RWPE1 (cell line): Measurements from ENCODE around the gene SPATA31D1.

Source experiments
- CTCF ChIA-PET: fragments of 350-600 bp; sonication (Branson Sonifier 250); formaldehyde crosslinking; extraction: SDS; loops from one replicate; lab custom pipeline; 2021; lab: Yijun Ruan, JAX
- POLR2A ChIA-PET: fragments of 400-600 bp; formaldehyde crosslinking; extraction: SDS; loops from one replicate; lab custom pipeline; 2020; ENCODE audit warnings: antibody characterized with exemption; ENCODE audit not compliant: low non-redundant PET; lab: Yijun Ruan, JAX
- DNase-seq: peaks from one replicate; pipeline ENCODE4 v3.0.0; 2012; ENCODE audit warnings: low spot score
- H3K27ac ChIP-seq: fragments of 450-650 bp; 2 replicates; pipeline ENCODE4 v1.5.1; 2017
- CTCF ChIP-seq: fragments of 450-650 bp; conservative IDR thresholded peaks from 2 replicates; pipeline ENCODE4 v1.5.1; 2017; ENCODE audit warnings: low read depth, mild to moderate bottlenecking

The SPATA31D1 gene

GRCh38 chr9:81986051-81986450 lies 2.5 kb upstream of the SPATA31D1 start:
- TF ChIP-seq CTCF = no peak
- H3K27ac ChIP-seq = no peak overlapping the region
- POLR2A ChIA-PET = no interaction called here
- CTCF ChIA-PET = interaction anchor here (0.6 kb wide), 1 partner anchor 210 kb away, joined by 5 read pairs; no protein-coding TSS in a partner anchor
- DNase-seq = no peak

GRCh38 chr9:81989700-81990099 lies 1.1 kb downstream of the SPATA31D1 start:
- CTCF ChIA-PET = no interaction called here
- POLR2A ChIA-PET = no interaction called here
- H3K27ac ChIP-seq = no peak overlapping the region
- no peak for DNase-seq
- TF ChIP-seq CTCF = no peak

GRCh38 chr9:81993656-81994055 lies 5.1 kb downstream of the SPATA31D1 start:
- POLR2A ChIA-PET = no interaction called here
- H3K27ac ChIP-seq = no peak overlapping the region
- CTCF ChIA-PET = no interaction called here
- no peak for DNase-seq
- TF ChIP-seq CTCF = no peak

GRCh38 chr9:81999806-82000205 lies 11.2 kb downstream of the SPATA31D1 start:
- POLR2A ChIA-PET = no interaction called here
- no peak for DNase-seq
- TF ChIP-seq CTCF = no peak
- CTCF ChIA-PET = interaction anchor here (0.7 kb wide), 1 partner anchor 27 kb away, joined by 3 read pairs; no protein-coding TSS in a partner anchor
- no peak overlapping the region for H3K27ac ChIP-seq

- POLR2A ChIA-PET = no interaction called here
- H3K27ac ChIP-seq = no peak overlapping the region
- TF ChIP-seq CTCF = no peak
- no peak for DNase-seq
- CTCF ChIA-PET = interaction anchor here (0.7 kb wide), 1 partner anchor 668 kb away, joined by 3 read pairs; no protein-coding TSS in a partner anchor
These were observed 22.1 kb downstream of the SPATA31D1 start for GRCh38 chr9:82010711-82011110.

GRCh38 chr9:82011133-82011532 lies 22.6 kb downstream of the SPATA31D1 start:
- ChIA-PET CTCF (no interaction called here), POLR2A (no interaction called here)
- H3K27ac ChIP-seq = no peak overlapping the region
- DNase-seq = no peak
- TF ChIP-seq CTCF = no peak
